ENCODE data around the gene MGME1. TPM values are rescaled to one million over a fixed set of nuclear protein-coding genes. Genes with fewer than 3 reads are reported as not detected.
A peak's percentile ranks its signal among the peaks of the same experiment; 100 is the strongest.

Gene MGME1
- total and polyA plus RNA-seq, 2 of the 13 experiments (the other 11 are each of a cell fraction or from before 2014, with no cell fraction given) = 36.7 to 66.6 TPM

GRCh38 chr20:17938871-17939619 is 29.8 kb upstream of the MGME1 start (continued):
- TF ChIP-seq ZNF704 (CRISPR knock-in tag; IDR thresholded peaks at IDR 0.05; ENCODE audit: borderline replicate concordance) = 0 out of 2 replicates have a peak, but pooled peaks have one; percentile 78
- TF ChIP-seq SOX5 (CRISPR knock-in tag; IDR thresholded peaks at IDR 0.05; ENCODE audit: borderline replicate concordance) = peak; percentile 34; the same call in 1 of the 2 replicates
- 0 out of 2 replicates have a peak, but pooled peaks have one; percentile 29 for TF ChIP-seq MLXIP (CRISPR knock-in tag; IDR thresholded peaks at IDR 0.05; ENCODE audit: borderline replicate concordance)
- no peak for TF ChIP-seq ETV6 (CRISPR knock-in tag; conservative IDR thresholded peaks at IDR 0.05)
- TF ChIP-seq ELF3 (CRISPR knock-in tag; IDR thresholded peaks at IDR 0.05) = peak; percentile 79
- TF ChIP-seq AHR (CRISPR knock-in tag; IDR thresholded peaks at IDR 0.05) = no peak
- peak; percentile 56; the same call in 1 of the 2 replicates for TF ChIP-seq ZNF333 (CRISPR knock-in tag; IDR thresholded peaks at IDR 0.05; ENCODE audit: borderline replicate concordance)
- peak; percentile 29; the same call in 1 of the 2 replicates for TF ChIP-seq ZNF337 (CRISPR knock-in tag; IDR thresholded peaks at IDR 0.05; ENCODE audit: borderline replicate concordance, low read depth)
- no peak for TF ChIP-seq GPN1 (CRISPR knock-in tag; IDR thresholded peaks at IDR 0.05; ENCODE audit: borderline replicate concordance)
- no peak for TF ChIP-seq ZNF550 (CRISPR knock-in tag; IDR thresholded peaks at IDR 0.05; ENCODE audit: borderline replicate concordance)
- 0 out of 2 replicates have a peak, but pooled peaks have one; percentile 52 for TF ChIP-seq GATAD2A (CRISPR knock-in tag; IDR thresholded peaks at IDR 0.05)
- TF ChIP-seq GABPB1 (CRISPR knock-in tag; IDR thresholded peaks at IDR 0.05) = peak; percentile 52
- no peak for TF ChIP-seq RARA (CRISPR knock-in tag; IDR thresholded peaks at IDR 0.05)
- no peak for TF ChIP-seq CHD4 (IDR thresholded peaks at IDR 0.05; ENCODE audit: borderline replicate concordance, low read length)
- TF ChIP-seq FLYWCH1 (CRISPR knock-in tag; IDR thresholded peaks at IDR 0.05) = no peak
- 0 out of 2 replicates have a peak, but pooled peaks have one; percentile 72 for TF ChIP-seq ZNF317 (CRISPR knock-in tag; IDR thresholded peaks at IDR 0.05)
- TF ChIP-seq ZNF33B (CRISPR knock-in tag; IDR thresholded peaks at IDR 0.05) = 0 out of 2 replicates have a peak, but pooled peaks have one; percentile 36
- TF ChIP-seq ASH2L (IDR thresholded peaks at IDR 0.05; ENCODE audit: insufficient read length, low read depth, low read length) = peak; percentile 42
- TF ChIP-seq CEBPB (IDR thresholded peaks at IDR 0.05; ENCODE audit: borderline replicate concordance, low read depth, low read length) = 0 out of 2 replicates have a peak, but pooled peaks have one; percentile 29
- TF ChIP-seq HDAC2 (CRISPR knock-in tag; IDR thresholded peaks at IDR 0.05) = peak; percentile 58; the same call in 1 of the 2 replicates
- TF ChIP-seq NONO (IDR thresholded peaks at IDR 0.05) = no peak
- peak; percentile 93 for TF ChIP-seq NONO (CRISPR knock-in tag; conservative IDR thresholded peaks at IDR 0.05)

All from HepG2 (cell line).